GM21825 (cell line): ENCODE results near the gene RTCB.

Experiments used
- ATAC-seq: cut with Tn5 transposase; IDR thresholded peaks from one replicate; pipeline ENCODE4 v1.9.1; 2021; ENCODE audit warnings: mild to moderate bottlenecking, moderate library complexity; ENCODE audit not compliant: unreplicated experiment

RTCB gene

GRCh38 chr22:32340411-32340810, 71.6 kb downstream of the RTCB start:
- no peak for ATAC-seq

- ATAC-seq: no peak
These were observed 72.6 kb downstream of the RTCB start for GRCh38 chr22:32339190-32340012.

GRCh38 chr22:32338757-32339156, 73.3 kb downstream of the RTCB start:
- ATAC-seq: no peak
